ENCODE results near the gene ACIN1. TPM values are rescaled to one million over a fixed set of nuclear protein-coding genes. Genes with fewer than 3 reads are reported as not detected.
A peak's percentile ranks its signal among the peaks of the same experiment; 100 is the strongest.

Gene ACIN1
- total RNA-seq, 2 experiments from 2014 or later: 160 to 215 TPM

DNA sequence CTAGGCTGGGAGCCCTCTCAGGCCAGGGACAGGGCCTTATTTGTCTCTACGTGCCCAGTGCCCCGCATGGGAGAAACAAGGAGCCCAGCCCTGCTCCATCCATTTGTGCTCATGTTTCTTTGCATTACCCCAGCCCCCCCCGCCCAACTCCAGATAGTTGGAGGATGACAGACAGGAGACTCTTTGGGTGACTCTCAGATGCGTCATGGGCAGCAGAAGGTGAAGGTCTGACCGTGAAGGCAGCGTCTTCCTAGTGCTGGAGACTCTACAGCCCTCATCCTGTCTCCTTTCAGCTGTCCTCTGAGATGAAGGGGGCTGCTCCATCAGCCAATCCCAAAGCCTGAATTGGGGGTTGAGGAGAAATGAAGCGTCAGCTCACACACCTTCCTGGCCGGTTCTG is 53.2 kb downstream of the ACIN1 start:
- no peaks in the 10 kb centered on the region for H3K27me3 Mint-ChIP-seq
- intact Hi-C loops (cut with DNase I, micrococcal nuclease): no loop called here
- ChIA-PET CTCF (interaction anchor here (1.0 to 2.8 kb wide), 7 partner anchors 16 to 59 kb away, joined by 3 to 9 read pairs (median 4); partner anchors contain the start of gene CDH24), POLR2A (interaction anchor here (0.5 kb wide), 1 partner anchor 18 kb away, joined by 6 read pairs; no protein-coding TSS in a partner anchor)
- no peak for DNase-seq
- H3K27ac Mint-ChIP-seq: no peak overlapping the region
- no peak overlapping the region for H3K4me3 Mint-ChIP-seq
- no peaks in the 10 kb centered on the region for H3K4me1 Mint-ChIP-seq
- ATAC-seq: no peak
- no peaks in the 10 kb centered on the region for H3K9me3 Mint-ChIP-seq (ENCODE audit: low read depth)
- H3K36me3 Mint-ChIP-seq (ENCODE audit: low read depth): no peaks in the 10 kb centered on the region

DNA sequence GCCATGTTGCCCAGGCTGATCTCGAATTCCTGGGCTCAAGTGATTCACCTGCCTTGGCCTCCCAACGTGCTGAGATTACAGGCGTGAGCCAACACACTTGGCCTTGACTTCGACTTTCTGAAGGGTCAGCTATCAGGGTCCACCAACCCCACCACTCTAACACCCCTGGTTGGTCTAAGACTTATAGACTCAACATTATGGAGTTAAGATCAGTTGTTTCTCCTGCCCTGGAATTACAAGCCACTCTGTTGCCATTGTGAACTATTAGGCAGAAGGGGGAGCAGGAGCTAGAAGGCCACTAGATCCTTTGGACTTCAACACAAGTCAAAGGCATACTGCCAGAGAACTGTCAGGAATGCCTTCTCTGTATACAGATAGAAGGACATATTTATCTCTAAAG is 54.8 kb downstream of the ACIN1 start:
- DNase-seq (no peak), ATAC-seq (no peak)
- no peak overlapping the region for H3K4me3 Mint-ChIP-seq
- no peak overlapping the region for H3K27ac Mint-ChIP-seq
- intact Hi-C loops (cut with DNase I, micrococcal nuclease): no loop called here
- H3K4me1 Mint-ChIP-seq: peaks cover 9% of the 10 kb centered on the region
- H3K27me3 Mint-ChIP-seq: no peaks in the 10 kb centered on the region
- no peaks in the 10 kb centered on the region for H3K36me3 Mint-ChIP-seq (ENCODE audit: low read depth)
- ChIA-PET CTCF (interaction anchor here (0.6 to 3.1 kb wide), 10 partner anchors 14 to 80 kb away, joined by 3 to 18 read pairs (median 4); no protein-coding TSS in a partner anchor), POLR2A (interaction anchor here (0.6 to 1.0 kb wide), 2 partner anchors 33 to 1586 kb away, joined by 3 to 4 read pairs; no protein-coding TSS in a partner anchor)
- H3K9me3 Mint-ChIP-seq (ENCODE audit: low read depth): peaks cover 2% of the 10 kb centered on the region

DNA sequence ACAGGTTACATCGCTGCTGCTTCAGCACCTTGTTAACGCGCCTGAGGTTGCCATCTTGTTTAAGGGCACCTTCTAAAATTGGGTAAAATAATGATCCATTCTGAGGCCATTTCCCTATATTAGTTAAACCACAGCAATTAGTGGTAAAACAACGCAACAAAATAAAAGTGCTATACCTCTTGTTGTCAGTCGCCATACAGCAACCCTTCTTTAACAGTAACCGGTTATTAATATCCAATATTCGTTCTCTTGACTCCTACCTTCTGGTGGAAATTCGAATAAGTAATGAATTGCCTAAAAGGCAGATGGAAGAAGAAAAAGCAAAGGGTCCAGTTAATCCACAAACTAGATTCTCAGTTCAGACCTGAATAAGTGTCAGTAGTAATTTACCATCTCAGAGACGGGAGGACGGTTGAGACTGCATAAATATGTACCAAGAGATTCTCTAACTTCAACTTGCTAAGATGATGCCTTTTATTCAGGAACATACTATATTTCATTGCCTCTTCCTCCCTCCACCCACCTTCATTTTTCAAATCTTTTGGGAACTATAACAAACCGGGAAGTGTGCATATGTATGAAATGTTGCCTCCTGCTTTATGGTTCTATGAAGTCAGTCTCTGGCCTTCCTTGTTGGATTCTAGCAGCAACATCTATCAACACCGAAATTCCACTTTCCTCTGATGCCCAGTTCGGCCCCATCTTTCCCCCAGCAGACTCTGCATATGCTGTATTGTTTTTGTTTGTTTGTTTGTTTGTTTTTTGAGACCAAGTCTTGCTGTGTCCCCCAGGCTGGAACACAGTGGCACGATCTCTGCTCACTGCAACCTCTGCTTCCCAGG is 59.4 kb downstream of the ACIN1 start:
- intact Hi-C loops (cut with DNase I, micrococcal nuclease): loop anchor here in 1 of 2 experiments (1.0 to 10.0 kb wide), 10 partner anchors 21 to 1109 kb away; partner anchors contain the start of genes AJUBA, DAD1, EMC9 and HAUS4
- ChIA-PET POLR2A (interaction anchor here (1.0 to 1.6 kb wide), 2 partner anchors 28 to 60 kb away, joined by 3 to 14 read pairs; partner anchors contain the start of genes ACIN1 and C14orf119), CTCF (interaction anchor here (0.6 to 1.4 kb wide), 5 partner anchors 22 to 480 kb away, joined by 3 to 4 read pairs (median 3); no protein-coding TSS in a partner anchor)
- Mint-ChIP-seq H3K4me1 (peaks cover 36% of the 10 kb centered on the region), H3K9me3 (ENCODE audit: low read depth) (peaks cover 2% of the 10 kb centered on the region), H3K36me3 (ENCODE audit: low read depth) (peaks cover 35% of the 10 kb centered on the region), H3K27ac (peak overlapping the region; percentile 97), H3K4me3 (peak overlapping the region; percentile 97), H3K27me3 (no peaks in the 10 kb centered on the region)
- ATAC-seq: no peak
- no peak for DNase-seq

DNA sequence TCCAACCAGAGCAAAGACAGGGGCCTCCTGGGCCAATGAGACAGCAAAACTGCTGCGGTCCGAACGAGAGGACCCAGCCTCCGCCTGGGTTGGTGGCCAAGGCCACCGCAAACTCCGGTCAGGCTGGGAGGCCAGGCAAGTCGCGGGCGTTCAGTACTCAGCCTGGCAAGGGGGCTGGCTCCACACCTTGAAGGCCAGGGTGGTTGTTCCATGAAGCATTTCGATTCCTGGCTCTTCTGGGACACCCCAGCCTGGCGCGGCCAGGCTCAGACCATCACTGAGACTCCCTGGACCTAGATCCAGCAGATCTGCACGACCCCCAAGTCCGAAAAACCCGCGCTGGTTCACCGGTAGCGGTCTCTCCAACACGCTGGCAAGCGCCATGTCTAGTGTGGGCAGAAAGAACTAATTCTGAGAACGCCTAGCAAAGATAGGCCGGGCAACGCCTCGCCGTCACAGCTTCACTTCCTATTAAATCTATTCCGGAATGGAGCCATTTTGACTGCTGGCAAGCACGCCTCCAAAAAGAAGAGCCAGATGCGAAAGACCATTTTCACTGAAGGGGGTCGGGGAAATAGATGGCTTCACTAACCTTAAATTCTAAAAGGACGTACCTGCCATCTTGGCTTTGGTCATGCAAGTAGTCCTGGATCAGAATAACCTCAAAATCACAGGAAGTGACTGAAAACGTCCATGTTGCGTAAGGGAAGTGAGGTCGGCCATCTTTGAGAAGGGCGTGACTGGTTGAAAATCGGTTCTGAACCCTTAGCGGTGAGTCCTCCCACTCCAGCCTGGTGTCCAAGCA is 60.2 kb downstream of the ACIN1 start, which contains the start of gene PSMB5:
TSS of gene PSMB5 (minus strand) at position 403 of the 805 bp plus-strand sequence. CDS start at position 384, 19 bp downstream.
- ChIA-PET POLR2A (interaction anchor here (0.7 to 1.6 kb wide), 3 partner anchors 27 to 87 kb away, joined by 3 to 14 read pairs (median 4); partner anchors contain the start of genes ACIN1 and C14orf119), CTCF (interaction anchor here (0.6 to 4.3 kb wide), 12 partner anchors 12 to 479 kb away, joined by 3 to 20 read pairs (median 3); no protein-coding TSS in a partner anchor)
- Mint-ChIP-seq H3K9me3 (ENCODE audit: low read depth) (peaks cover 2% of the 10 kb centered on the region), H3K27me3 (no peaks in the 10 kb centered on the region), H3K36me3 (ENCODE audit: low read depth) (peaks cover 37% of the 10 kb centered on the region), H3K4me1 (peaks cover 36% of the 10 kb centered on the region), H3K4me3 (peak within 1 kb of the TSS; percentile 97), H3K27ac (peak within 1 kb of the TSS; percentile 97)
- DNase-seq: peak; percentile 94
- intact Hi-C loops (cut with DNase I, micrococcal nuclease): loop anchor here (1.0 to 10.0 kb wide), 12 partner anchors 22 to 1110 kb away; partner anchors contain the start of genes ACIN1 (in 2 of the 2), C14orf119 (in 2 of the 2), AJUBA (in 1 of the 2) and DAD1 (in 1 of the 2)
- ATAC-seq: peak; percentile 95

DNA sequence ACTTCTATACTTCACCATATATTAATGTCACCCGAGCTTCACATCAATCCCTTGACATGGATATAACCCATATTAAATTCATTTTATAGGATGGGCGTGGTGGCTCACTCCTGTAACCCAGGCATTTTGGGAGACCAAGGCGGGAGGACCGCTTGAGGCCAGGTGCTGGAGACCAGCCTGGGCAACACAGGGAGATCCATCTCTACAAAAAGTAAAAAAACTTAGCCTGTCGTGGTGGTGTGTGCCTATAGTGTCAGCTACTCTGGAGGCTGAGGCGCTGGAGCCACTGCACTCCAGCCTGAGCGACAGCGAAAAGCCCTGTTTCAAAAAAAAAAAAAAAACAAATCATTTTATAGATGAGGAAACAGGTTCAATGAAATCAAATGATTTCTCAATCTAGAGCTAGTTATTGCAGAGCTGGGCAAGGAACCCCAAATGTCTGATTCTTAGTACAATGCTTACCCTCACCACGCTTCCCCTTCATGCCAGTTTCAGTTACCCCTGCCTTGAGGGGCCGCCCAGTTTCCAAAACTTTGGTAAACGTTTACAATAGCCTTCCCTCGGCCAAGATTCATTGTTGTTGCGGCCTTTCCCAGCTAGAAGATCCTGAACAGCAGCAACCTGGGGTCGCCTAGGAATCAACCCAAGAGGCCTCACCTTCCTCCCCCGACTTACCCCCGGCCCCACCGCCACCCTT is 61.0 kb downstream of the ACIN1 start:
- ATAC-seq: no peak

DNA sequence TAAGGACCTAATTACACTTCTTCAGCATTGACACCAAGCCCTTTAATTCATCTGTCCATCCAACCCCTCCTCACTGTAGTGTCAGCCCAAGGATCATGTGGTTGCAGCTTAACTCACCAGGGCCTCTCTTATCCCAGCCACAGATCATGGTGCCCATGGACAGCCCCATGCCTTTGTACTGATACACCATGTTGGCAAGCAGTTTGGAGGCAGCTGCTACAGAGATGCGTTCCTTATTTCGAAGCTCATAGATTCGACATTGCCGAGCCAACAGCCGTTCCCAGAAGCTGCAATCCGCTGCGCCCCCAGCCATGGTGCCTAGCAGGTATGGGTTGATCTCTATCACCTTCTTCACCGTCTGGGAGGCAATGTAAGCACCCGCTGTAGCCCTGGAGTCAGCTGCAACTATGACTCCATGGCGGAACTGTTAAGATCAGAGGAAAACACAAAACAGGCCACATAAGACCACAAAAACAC is 61.6 kb downstream of the ACIN1 start:
- ATAC-seq (no peak), DNase-seq (peak; percentile 17)
- intact Hi-C loops (cut with DNase I, micrococcal nuclease): loop anchor here in 1 of 2 experiments (10.0 kb wide), 2 partner anchors 448 to 1112 kb away; partner anchors contain the start of genes DAD1, EMC9, PSME2 and RNF31
- Mint-ChIP-seq H3K9me3 (ENCODE audit: low read depth) (peaks cover 2% of the 10 kb centered on the region), H3K4me3 (peak overlapping the region; percentile 97), H3K4me1 (peaks cover 47% of the 10 kb centered on the region), H3K36me3 (ENCODE audit: low read depth) (peaks cover 48% of the 10 kb centered on the region), H3K27me3 (no peaks in the 10 kb centered on the region), H3K27ac (peak overlapping the region; percentile 97)
- CTCF ChIA-PET: interaction anchor here (0.7 to 4.3 kb wide), 12 partner anchors 16 to 115 kb away, joined by 3 to 20 read pairs (median 5); partner anchors contain the start of genes CDH24, PRMT5 and RBM23
- POLR2A ChIA-PET: no interaction called here

More for the DNA sequence above, 61.0 kb downstream of the ACIN1 start:
- intact Hi-C loops (cut with DNase I, micrococcal nuclease): loop anchor here (1.0 to 10.0 kb wide), 5 partner anchors 27 to 1111 kb away; partner anchors contain the start of genes ACIN1 (in 2 of the 2), C14orf119 (in 2 of the 2), DAD1 (in 1 of the 2) and EMC9 (in 1 of the 2)
- peak overlapping the region; percentile 97 for H3K27ac Mint-ChIP-seq
- ChIA-PET POLR2A (interaction anchor here (0.7 to 1.6 kb wide), 3 partner anchors 26 to 87 kb away, joined by 3 to 14 read pairs (median 4); partner anchors contain the start of genes ACIN1 and C14orf119), CTCF (interaction anchor here (0.7 to 4.3 kb wide), 14 partner anchors 11 to 136 kb away, joined by 3 to 20 read pairs (median 5); partner anchors contain the start of genes CDH24 and PRMT5)
- peaks cover 43% of the 10 kb centered on the region for H3K36me3 Mint-ChIP-seq (ENCODE audit: low read depth)
- H3K9me3 Mint-ChIP-seq (ENCODE audit: low read depth): peaks cover 2% of the 10 kb centered on the region
- no peak for DNase-seq
- no peaks in the 10 kb centered on the region for H3K27me3 Mint-ChIP-seq
- H3K4me1 Mint-ChIP-seq: peaks cover 42% of the 10 kb centered on the region
- peak overlapping the region; percentile 97 for H3K4me3 Mint-ChIP-seq

DNA sequence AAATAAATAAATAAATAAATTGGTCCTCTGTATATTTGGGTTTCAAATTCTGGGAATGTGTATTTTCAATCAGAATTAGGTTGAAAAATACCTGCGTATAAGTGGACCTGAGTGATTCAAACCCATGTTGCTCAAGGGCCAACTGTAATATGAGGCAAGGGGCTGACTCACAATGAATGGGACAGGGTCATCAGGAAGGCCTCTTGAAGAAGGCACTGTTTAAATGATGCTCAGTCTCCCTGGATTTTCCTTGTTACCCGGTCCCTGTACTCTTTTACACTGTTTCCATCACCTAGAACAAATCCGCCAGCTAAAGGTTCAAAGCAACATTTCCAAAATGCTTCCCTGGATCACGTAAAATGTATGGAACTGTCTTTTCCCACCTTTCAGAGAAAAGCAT is 64.0 kb downstream of the ACIN1 start:
- peaks cover 2% of the 10 kb centered on the region for H3K9me3 Mint-ChIP-seq (ENCODE audit: low read depth)
- intact Hi-C loops (cut with DNase I, micrococcal nuclease): loop anchor here in 1 of 2 experiments (10.0 kb wide), 2 partner anchors 446 to 1114 kb away; partner anchors contain the start of genes DAD1, EMC9, PSME2 and RNF31
- CTCF ChIA-PET: interaction anchor here (0.6 to 4.3 kb wide), 8 partner anchors 9 to 80 kb away, joined by 3 to 20 read pairs (median 4); no protein-coding TSS in a partner anchor
- ATAC-seq (no peak), DNase-seq (no peak)
- H3K27ac Mint-ChIP-seq: peak overlapping the region; percentile 19
- H3K36me3 Mint-ChIP-seq (ENCODE audit: low read depth): peaks cover 61% of the 10 kb centered on the region
- H3K27me3 Mint-ChIP-seq: no peaks in the 10 kb centered on the region
- POLR2A ChIA-PET: interaction anchor here (0.6 kb wide), 1 partner anchor 61 kb away, joined by 3 read pairs; no protein-coding TSS in a partner anchor
- H3K4me3 Mint-ChIP-seq: no peak overlapping the region
- peaks cover 56% of the 10 kb centered on the region for H3K4me1 Mint-ChIP-seq

DNA sequence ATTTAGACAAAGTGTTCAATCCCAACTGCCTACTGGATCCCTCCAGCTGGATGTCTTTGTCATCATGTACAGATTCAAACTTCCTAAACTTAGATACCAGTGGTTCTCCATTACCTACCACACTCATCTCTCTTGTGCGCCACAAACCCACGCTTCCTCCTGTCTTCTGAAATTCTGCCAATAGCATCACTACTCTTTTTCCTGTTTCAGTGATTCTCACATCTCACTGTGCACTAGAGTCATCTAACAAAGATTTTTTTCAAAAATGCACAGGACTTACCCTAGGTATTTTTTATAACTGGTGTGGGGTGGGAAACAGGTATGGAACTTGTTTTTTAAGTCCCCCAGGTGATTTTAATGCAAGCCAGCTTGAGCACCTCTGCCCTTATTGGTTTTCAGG is 66.1 kb downstream of the ACIN1 start:
- DNase-seq (peak; percentile 65), ATAC-seq (peak; percentile 60)
- ChIA-PET CTCF (interaction anchor here (0.7 to 2.7 kb wide), 10 partner anchors 10 to 70 kb away, joined by 3 to 16 read pairs (median 3); partner anchors contain the start of gene C14orf119), POLR2A (interaction anchor here (2.4 kb wide), 1 partner anchor 22 kb away, joined by 8 read pairs; no protein-coding TSS in a partner anchor)
- H3K4me1 Mint-ChIP-seq: peaks cover 61% of the 10 kb centered on the region
- H3K4me3 Mint-ChIP-seq: peak overlapping the region; percentile 32
- H3K27me3 Mint-ChIP-seq: no peaks in the 10 kb centered on the region
- peaks cover 73% of the 10 kb centered on the region for H3K36me3 Mint-ChIP-seq (ENCODE audit: low read depth)
- H3K27ac Mint-ChIP-seq: peak overlapping the region; percentile 85
- intact Hi-C loops (cut with DNase I, micrococcal nuclease): no loop called here
- H3K9me3 Mint-ChIP-seq (ENCODE audit: low read depth): no peaks in the 10 kb centered on the region

DNA sequence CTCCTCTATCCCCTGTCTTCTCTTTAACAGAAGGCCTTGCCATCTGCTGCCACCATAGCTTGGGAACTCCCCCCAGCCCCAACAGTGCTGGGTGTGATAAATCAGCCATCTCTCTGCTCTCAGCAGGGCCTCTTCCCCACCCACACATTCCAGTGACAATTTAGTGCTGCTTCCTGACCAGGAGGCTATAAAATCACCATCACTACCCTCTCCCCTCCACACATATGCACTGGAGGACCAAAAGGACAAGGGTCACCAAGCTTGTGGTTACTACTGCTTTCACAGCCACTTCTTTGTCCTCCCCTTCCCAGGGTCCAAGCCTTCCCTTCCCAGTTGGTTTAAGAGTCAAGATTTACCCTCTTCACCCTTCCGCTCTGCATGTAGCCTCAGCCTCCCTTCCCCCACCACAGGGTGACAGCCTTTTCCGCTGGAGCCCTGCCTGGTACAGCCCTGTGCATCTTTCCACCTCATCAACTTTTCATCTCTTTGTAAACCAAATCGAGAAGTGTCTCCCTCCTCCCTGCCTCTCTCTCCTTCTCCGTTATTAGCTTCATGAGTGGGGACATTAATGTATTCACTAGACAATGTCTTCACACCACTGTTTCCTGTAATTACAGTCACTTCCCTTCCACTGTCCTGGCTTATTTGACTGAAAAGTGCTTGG is 69.7 kb downstream of the ACIN1 start:
- peak; percentile 70 for DNase-seq
- Mint-ChIP-seq H3K9me3 (ENCODE audit: low read depth) (no peaks in the 10 kb centered on the region), H3K27ac (peak overlapping the region; percentile 90), H3K27me3 (no peaks in the 10 kb centered on the region), H3K36me3 (ENCODE audit: low read depth) (peaks cover 57% of the 10 kb centered on the region), H3K4me1 (peaks cover 72% of the 10 kb centered on the region), H3K4me3 (peak overlapping the region; percentile 37)
- peak; percentile 58 for ATAC-seq
- intact Hi-C loops (cut with DNase I, micrococcal nuclease): no loop called here
- ChIA-PET CTCF (interaction anchor here (0.6 to 6.5 kb wide), 10 partner anchors 10 to 95 kb away, joined by 3 to 44 read pairs (median 9); partner anchors contain the start of genes CDH24 and PRMT5), POLR2A (interaction anchor here (0.6 to 2.0 kb wide), 2 partner anchors 13 to 18 kb away, joined by 3 to 6 read pairs; no protein-coding TSS in a partner anchor)

Data from activated CD4-positive, alpha-beta T cell treated with anti-CD3 and anti-CD28 coated beads for 36 hours (primary cell).